HG03045 (cell line): ENCODE data around the gene ANKEF1.

ENCODE experiments used
- ATAC-seq: cut with Tn5 transposase; IDR thresholded peaks from one replicate; pipeline ENCODE4 v1.9.1; 2021; ENCODE audit warnings: mild to moderate bottlenecking, moderate library complexity; ENCODE audit not compliant: unreplicated experiment

The ANKEF1 gene

GRCh38 chr20:10078403-10078802, 43.6 kb downstream of the ANKEF1 start:
- ATAC-seq = no peak

- no peak for ATAC-seq
These were observed 45.2 kb downstream of the ANKEF1 start for GRCh38 chr20:10079964-10080363.

GRCh38 chr20:10080574-10080973, 45.8 kb downstream of the ANKEF1 start:
- no peak for ATAC-seq

GRCh38 chr20:10089871-10090587, 55.2 kb downstream of the ANKEF1 start:
- no peak for ATAC-seq

GRCh38 chr20:10090588-10091166, 55.9 kb downstream of the ANKEF1 start:
- ATAC-seq = no peak

GRCh38 chr20:10093087-10093591, 58.4 kb downstream of the ANKEF1 start:
- no peak for ATAC-seq

- no peak for ATAC-seq
These were observed 59.9 kb downstream of the ANKEF1 start for GRCh38 chr20:10094566-10095173.

GRCh38 chr20:10096790-10097189, 62.0 kb downstream of the ANKEF1 start:
- no peak for ATAC-seq

- ATAC-seq = no peak
These were observed 70.3 kb downstream of the ANKEF1 start for GRCh38 chr20:10105046-10105445.
